Smooth muscle cell (in vitro differentiated cells): ENCODE results near the gene ACAN. TPM values are rescaled to one million over a fixed set of nuclear protein-coding genes. Genes with fewer than 3 reads are reported as not detected.

Source experiments
- DNase-seq: peaks from one replicate; lab custom pipeline; 2025; ENCODE audit not compliant: unreplicated experiment; lab: John Stamatoyannopoulos, UW
- H2AFZ ChIP-seq: fragments of 200-600 bp; sonication (generic); 2 replicates; pipeline ENCODE4 v1.6.0; 2016; ENCODE audit warnings: antibody characterized with exemption, low read depth, mild to moderate bottlenecking
- H3F3A ChIP-seq: fragments of 200-600 bp; sonication (generic); 2 replicates; pipeline ENCODE4 v1.6.0; 2017; ENCODE audit warnings: antibody characterized with exemption, low read depth
- H3K27ac ChIP-seq: fragments of 200-600 bp; sonication (generic); 2 replicates; pipeline ENCODE4 v1.5.1; 2016; ENCODE audit warnings: low read depth, mild to moderate bottlenecking
- H3K27me3 ChIP-seq: fragments of 200-600 bp; sonication (generic); 2 replicates; pipeline ENCODE4 v1.6.1; 2016; ENCODE audit warnings: low read depth, mild to moderate bottlenecking
- H3K36me3 ChIP-seq: fragments of 200-600 bp; sonication (generic); 2 replicates; pipeline ENCODE4 v1.5.1; 2016; ENCODE audit warnings: low read depth
- H3K4me1 ChIP-seq: fragments of 200-600 bp; sonication (generic); 2 replicates; pipeline ENCODE4 v1.5.1; 2016; ENCODE audit warnings: low read depth
- H3K4me2 ChIP-seq: fragments of 200-600 bp; sonication (generic); 2 replicates; pipeline ENCODE4 v1.6.0; 2016; ENCODE audit warnings: mild to moderate bottlenecking
- H3K4me3 ChIP-seq: fragments of 200-600 bp; sonication (generic); 2 replicates; pipeline ENCODE4 v1.5.1; 2016; ENCODE audit warnings: mild to moderate bottlenecking
- H3K79me2 ChIP-seq: fragments of 200-600 bp; sonication (generic); 2 replicates; pipeline ENCODE4 v1.6.0; 2016; ENCODE audit warnings: low read depth, mild to moderate bottlenecking
- H3K9ac ChIP-seq: fragments of 200-600 bp; sonication (generic); 2 replicates; pipeline ENCODE4 v1.6.0; 2016; ENCODE audit warnings: low read depth
- H3K9me3 ChIP-seq: fragments of 200-600 bp; sonication (generic); replicated peaks from 2 replicates; pipeline ENCODE4 v1.5.1; 2016; ENCODE audit warnings: low read depth
- H4K20me1 ChIP-seq: fragments of 200-600 bp; sonication (generic); 2 replicates; pipeline ENCODE4 v1.6.0; 2016; ENCODE audit warnings: low read depth
- CTCF ChIP-seq: fragments of 200-600 bp; sonication (generic); IDR thresholded peaks from 2 replicates; pipeline ENCODE4 v1.5.1; 2017; ENCODE audit warnings: borderline replicate concordance, mild to moderate bottlenecking, antibody characterized with exemption; ENCODE audit not compliant: insufficient read depth, poor library complexity, severe bottlenecking
- WGBS: methylation state at CpG from one replicate; pipeline ENCODE4 v1.1.7; 2016; ENCODE audit warnings: low lambda C conversion rate; 5-methylcytosine and 5-hydroxymethylcytosine counted together
- polyA plus RNA-seq: library from polyadenylated mRNA; unstranded; fragments of >200 nt; fragmentation: Nextera tagmentation; extraction: Ambion mirVana; gene quantifications from 2 replicates; pipeline ENCODE4 v1.2.1, GENCODE V29; 2016
- total RNA-seq: library from RNA; depleted of rRNA; stranded (reverse); fragments of >200 nt; gene quantifications from 2 replicates; pipeline ENCODE4 v1.2.3, GENCODE V29; 2014

Gene ACAN
- total and polyA plus RNA-seq, 2 experiments from 2014 or later, result not detected

DNA sequence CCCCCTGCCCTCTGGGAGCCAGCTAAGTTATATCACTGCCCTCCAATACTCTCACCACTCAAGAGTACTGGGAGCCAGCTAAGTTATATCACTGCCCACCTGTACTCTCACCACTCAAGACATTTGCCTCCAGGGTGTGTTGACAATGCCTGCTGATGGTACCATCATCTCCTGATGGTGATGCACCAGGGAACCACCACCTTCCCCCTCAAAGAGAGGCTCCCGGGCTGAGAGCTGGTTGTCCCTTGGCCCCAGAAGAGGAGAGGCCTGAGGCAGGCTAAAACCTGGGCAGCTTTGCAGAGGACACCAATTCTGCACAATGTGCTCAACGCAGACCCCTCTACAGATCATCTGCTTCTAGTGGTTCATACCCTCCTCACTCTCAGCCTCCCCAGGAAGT lies 99.6 kb downstream of the ACAN start:
- Histone ChIP-seq H2AFZ (no peak overlapping the region), H3K27ac (no peak overlapping the region), H3K4me1 (peaks cover 2% of the 10 kb centered on the region), H3K79me2 (no peaks in the 10 kb centered on the region), H4K20me1 (peaks cover 59% of the 10 kb centered on the region), H3F3A (no peaks in the 10 kb centered on the region), H3K9me3 (no peaks in the 10 kb centered on the region), H3K4me3 (no peak overlapping the region), H3K36me3 (no peaks in the 10 kb centered on the region), H3K27me3 (no peaks in the 10 kb centered on the region), H3K4me2 (no peak overlapping the region), H3K9ac (no peak overlapping the region)
- DNase-seq, result no peak
- WGBS, result 72% methylated on average over 2 of the region's 2 CpGs
- no peak for TF ChIP-seq CTCF

DNA sequence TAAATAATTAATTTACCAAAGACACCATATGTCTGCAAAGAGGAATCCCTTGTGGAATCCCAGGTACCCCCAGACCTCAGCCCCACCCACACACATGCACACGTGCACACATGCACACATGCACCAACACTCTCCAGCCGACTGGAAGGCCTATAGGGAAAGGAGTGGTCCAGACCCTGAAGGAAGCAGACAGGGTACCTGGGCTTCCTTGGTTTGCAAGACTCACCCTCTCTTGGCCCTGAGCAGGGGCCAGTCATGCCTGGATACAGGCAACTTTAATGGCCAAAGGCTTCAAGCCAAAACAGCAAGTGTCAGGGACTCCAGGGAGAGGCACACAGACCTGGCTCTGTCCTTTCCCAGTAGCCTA lies 101.0 kb downstream of the ACAN start:
- H3K36me3 ChIP-seq, result no peaks in the 10 kb centered on the region
- WGBS, result 94% methylated on average over 2 of the region's 2 CpGs
- H3K79me2 ChIP-seq, result peaks cover 5% of the 10 kb centered on the region
- H3K9ac ChIP-seq, result no peak overlapping the region
- no peaks in the 10 kb centered on the region for H3K4me1 ChIP-seq
- H3K27me3 ChIP-seq, result no peaks in the 10 kb centered on the region
- TF ChIP-seq CTCF, result no peak
- H3K4me2 ChIP-seq, result no peak overlapping the region
- no peak for DNase-seq
- no peak overlapping the region for H2AFZ ChIP-seq
- H3K9me3 ChIP-seq, result no peaks in the 10 kb centered on the region
- H4K20me1 ChIP-seq, result peaks cover 73% of the 10 kb centered on the region
- no peak overlapping the region for H3K27ac ChIP-seq
- H3F3A ChIP-seq, result no peaks in the 10 kb centered on the region
- no peak overlapping the region for H3K4me3 ChIP-seq

DNA sequence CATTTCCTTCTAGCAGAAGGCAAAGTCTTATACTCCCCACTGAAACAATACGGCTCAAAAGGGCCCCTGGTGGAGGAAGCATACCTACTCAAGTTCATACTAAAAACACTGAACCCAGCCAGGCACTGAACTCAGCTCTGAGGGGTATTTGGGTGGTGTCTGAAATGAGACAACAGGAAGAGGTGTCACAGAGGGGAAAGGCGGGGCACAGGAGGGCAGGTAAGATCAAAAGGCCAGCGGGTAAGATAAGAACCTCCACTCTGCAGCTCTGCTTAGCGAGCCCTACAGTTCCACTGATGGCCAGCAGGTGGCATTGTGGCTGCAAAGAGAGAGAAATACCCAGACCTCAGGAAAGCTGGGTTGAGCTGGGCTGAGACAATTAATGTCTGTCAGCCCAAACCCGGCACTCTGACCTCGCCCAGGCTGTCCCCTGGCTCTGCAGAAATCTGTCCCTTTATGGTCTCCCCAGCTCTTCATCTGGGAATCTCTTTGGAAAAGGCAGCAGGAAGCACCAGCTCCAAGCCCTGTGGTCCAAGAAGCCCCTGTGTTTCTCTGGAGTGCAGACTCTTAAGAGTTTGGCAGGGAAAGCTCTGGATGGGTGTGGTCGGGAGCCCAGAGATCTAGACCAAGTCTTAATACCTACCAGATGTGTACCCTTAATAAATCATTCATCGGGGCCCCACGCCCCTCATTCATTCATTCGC lies 101.5 kb downstream of the ACAN start:
- Histone ChIP-seq H2AFZ (no peak overlapping the region), H3K9ac (no peak overlapping the region), H4K20me1 (peaks cover 78% of the 10 kb centered on the region), H3K36me3 (no peaks in the 10 kb centered on the region), H3K4me2 (no peak overlapping the region), H3K27ac (no peak overlapping the region), H3K4me1 (no peaks in the 10 kb centered on the region), H3K27me3 (no peaks in the 10 kb centered on the region), H3F3A (no peaks in the 10 kb centered on the region), H3K79me2 (peaks cover 5% of the 10 kb centered on the region), H3K4me3 (no peak overlapping the region), H3K9me3 (no peaks in the 10 kb centered on the region)
- TF ChIP-seq CTCF, result peak; percentile 93
- DNase-seq, result peak; percentile 32
- 51% methylated on average over 10 of the region's 10 CpGs for WGBS

GRCh38 chr15:88905576-88905975 lies 102.3 kb downstream of the ACAN start:
- H3K36me3 ChIP-seq, result no peaks in the 10 kb centered on the region
- H2AFZ ChIP-seq, result no peak overlapping the region
- no peak overlapping the region for H3K4me2 ChIP-seq
- peaks cover 86% of the 10 kb centered on the region for H4K20me1 ChIP-seq
- no peaks in the 10 kb centered on the region for H3F3A ChIP-seq
- no peak for TF ChIP-seq CTCF
- H3K79me2 ChIP-seq, result peaks cover 12% of the 10 kb centered on the region
- no peaks in the 10 kb centered on the region for H3K27me3 ChIP-seq
- 95% methylated on average over 11 of the region's 11 CpGs for WGBS
- H3K9me3 ChIP-seq, result no peaks in the 10 kb centered on the region
- peaks cover 4% of the 10 kb centered on the region for H3K4me1 ChIP-seq
- H3K27ac ChIP-seq, result no peak overlapping the region
- no peak overlapping the region for H3K4me3 ChIP-seq
- H3K9ac ChIP-seq, result no peak overlapping the region
- no peak for DNase-seq
